ENCODE results near the gene TMEM51.

The TMEM51 gene

DNA sequence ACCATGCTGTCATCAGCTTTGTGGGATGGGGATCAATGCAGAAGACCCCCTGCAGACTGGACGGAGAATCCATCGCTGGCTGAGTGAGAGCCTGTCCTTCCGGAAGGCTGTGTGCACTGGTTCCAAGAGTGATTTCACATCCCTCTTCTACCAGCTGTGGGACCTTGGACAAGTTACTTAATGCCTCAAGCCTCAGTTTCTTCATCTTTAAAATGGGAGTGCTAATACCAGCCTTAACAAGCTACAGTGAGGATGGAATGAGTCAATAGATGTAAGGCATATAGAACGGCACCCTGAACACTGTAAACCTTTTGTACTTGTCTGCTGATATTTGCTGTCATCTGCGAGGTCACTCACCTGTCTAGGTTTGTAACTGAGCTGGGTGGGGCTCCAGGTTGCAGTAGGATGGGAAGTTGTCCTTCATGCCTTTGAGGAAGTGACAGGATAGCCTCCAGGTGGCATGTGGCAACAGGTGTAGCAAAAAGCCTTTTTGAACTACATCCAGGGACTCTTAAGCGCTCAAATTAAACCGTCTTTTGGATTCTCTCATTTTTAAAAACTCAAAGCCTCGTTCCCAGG is 27.5 kb downstream of the TMEM51 start:
- DNase-seq (ENCODE audit: low read depth): no peak
- TF ChIP-seq, protein P1, sequence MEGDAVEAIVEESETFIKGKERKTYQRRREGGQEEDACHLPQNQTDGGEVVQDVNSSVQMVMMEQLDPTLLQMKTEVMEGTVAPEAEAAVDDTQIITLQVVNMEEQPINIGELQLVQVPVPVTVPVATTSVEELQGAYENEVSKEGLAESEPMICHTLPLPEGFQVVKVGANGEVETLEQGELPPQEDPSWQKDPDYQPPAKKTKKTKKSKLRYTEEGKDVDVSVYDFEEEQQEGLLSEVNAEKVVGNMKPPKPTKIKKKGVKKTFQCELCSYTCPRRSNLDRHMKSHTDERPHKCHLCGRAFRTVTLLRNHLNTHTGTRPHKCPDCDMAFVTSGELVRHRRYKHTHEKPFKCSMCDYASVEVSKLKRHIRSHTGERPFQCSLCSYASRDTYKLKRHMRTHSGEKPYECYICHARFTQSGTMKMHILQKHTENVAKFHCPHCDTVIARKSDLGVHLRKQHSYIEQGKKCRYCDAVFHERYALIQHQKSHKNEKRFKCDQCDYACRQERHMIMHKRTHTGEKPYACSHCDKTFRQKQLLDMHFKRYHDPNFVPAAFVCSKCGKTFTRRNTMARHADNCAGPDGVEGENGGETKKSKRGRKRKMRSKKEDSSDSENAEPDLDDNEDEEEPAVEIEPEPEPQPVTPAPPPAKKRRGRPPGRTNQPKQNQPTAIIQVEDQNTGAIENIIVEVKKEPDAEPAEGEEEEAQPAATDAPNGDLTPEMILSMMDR (IDR thresholded peaks at IDR 0.05; ENCODE audit: insufficient read depth, low read depth, low read length, missing control alignments): no peak
- no peak overlapping the region for H3K4me3 ChIP-seq (ENCODE audit: low read depth, low read length)

DNA sequence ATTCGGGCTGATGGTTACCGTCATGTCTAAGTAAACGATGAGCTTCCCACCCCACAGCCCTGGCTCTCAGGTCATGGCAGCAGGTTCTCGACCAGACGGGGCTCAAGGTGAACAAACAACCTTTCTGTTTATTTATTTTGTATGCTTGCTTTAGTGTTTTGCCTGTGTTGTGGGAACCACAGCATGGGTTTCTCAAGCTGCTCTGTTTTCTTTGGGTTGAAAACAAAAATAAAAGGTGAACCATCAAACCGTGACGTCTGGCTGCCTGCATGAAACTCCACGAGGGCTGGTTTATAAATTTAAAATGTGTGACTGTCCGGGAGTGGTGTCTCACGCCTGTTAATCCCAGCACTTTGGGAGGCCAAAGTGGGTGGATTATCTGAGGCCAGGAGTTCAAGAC is 28.0 kb downstream of the TMEM51 start:
- peak; percentile 59 for DNase-seq (ENCODE audit: low read depth)
- no peak overlapping the region for H3K4me3 ChIP-seq (ENCODE audit: low read depth, low read length)
- TF ChIP-seq, protein P1 (IDR thresholded peaks at IDR 0.05; ENCODE audit: insufficient read depth, low read depth, low read length, missing control alignments): no peak

DNA sequence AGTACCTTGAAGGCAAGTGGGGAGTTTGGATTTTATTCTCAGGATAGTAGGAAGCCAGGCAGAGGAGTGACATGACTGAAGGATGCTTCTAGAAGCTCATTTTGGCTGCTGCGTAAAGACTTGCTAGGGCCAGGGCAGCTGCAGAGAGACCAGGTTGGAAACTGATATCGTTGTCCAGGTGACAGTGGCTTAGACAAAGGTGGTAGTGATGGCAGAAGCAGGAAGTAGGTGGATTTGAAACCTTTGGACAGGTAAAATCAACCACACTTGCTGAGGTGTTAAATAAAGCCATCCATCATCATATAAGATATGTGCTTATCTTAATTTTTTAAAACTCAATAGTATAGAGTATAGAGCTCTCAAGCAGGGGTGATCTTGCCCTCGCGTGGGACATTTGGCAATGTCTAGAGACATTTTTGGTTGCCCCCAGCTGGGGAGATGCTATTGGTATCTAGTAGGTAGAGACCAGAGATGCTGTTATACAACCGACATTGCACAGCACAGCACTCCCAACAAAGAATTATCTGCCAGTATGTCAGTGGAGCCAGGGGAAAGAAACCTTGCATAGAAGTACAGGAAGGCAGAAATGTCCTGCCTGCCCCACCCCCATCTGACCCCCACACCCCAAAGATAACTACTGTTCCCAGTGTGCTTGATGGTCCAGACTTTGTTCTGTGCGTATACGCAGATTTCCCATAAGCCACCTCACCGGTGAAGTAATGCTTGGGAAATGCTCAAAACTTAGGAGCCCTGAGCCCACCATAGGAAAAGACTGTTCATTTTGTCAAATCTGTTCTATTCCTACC is 31.1 kb downstream of the TMEM51 start:
- H3K4me3 ChIP-seq (ENCODE audit: low read depth, low read length): no peak overlapping the region
- DNase-seq (ENCODE audit: low read depth): no peak
- TF ChIP-seq, protein P1 (IDR thresholded peaks at IDR 0.05; ENCODE audit: insufficient read depth, low read depth, low read length, missing control alignments): no peak

DNA sequence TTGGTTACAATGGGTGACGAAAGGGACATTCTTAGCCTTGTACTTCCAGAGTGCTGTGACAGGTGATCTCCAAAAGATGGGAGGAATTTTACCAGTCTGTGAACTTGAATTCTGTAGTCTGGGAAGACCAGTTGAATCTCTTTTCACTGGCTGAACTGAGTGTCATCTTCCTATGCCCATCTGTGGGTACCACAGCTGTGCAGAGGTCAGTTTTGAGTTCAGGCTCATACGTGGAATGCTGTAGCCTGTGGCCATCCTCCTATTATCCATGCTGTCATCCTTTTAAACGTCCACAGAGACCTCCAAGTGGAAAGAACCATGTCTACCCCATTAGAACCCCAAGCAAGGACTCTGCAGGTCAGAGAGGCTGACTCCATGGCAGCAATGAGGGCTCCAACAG is 32.1 kb downstream of the TMEM51 start:
- H3K4me3 ChIP-seq (ENCODE audit: low read depth, low read length): no peak overlapping the region
- TF ChIP-seq, protein P1 (IDR thresholded peaks at IDR 0.05; ENCODE audit: insufficient read depth, low read depth, low read length, missing control alignments): no peak
- no peak for DNase-seq (ENCODE audit: low read depth)

DNA sequence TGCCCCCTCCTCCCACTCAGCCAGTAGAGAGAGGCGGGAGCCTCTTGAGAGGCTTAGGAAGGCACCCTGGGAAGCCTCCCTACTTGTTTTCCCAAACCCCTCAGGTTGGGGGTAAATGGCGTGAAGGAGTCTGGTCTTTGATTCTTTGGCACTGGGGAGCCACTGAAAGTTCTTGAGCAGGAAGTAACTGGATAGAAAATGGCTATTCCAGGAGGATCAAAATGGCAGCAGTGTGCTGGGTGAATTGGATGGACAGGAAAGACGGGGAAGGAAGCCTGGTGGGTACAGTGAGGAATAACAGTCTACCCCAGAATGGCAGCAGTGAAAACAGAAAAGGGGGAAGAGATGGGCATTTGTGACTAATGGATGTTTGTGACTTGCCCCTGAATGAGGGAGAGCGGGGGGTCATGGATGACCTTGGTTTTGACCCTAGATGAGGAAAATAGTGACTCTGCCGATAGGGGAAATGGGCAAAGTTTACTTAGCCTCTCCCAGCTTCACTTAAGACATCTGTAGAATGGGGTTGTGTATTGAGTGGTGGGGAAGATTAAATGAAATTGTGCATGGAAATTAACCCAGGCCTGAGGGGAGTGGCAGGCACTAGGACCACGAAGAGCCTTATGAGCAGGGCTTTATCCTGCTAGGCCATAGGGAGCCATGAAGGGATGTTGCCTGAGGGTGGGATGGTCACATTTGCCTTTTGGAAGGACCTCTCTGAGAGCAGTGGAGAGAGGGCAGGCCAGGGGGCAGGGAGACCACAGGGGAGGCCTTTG is 32.7 kb downstream of the TMEM51 start:
- DNase-seq (ENCODE audit: low read depth): no peak
- TF ChIP-seq, protein P1 (IDR thresholded peaks at IDR 0.05; ENCODE audit: insufficient read depth, low read depth, low read length, missing control alignments): no peak
- no peak overlapping the region for H3K4me3 ChIP-seq (ENCODE audit: low read depth, low read length)

DNA sequence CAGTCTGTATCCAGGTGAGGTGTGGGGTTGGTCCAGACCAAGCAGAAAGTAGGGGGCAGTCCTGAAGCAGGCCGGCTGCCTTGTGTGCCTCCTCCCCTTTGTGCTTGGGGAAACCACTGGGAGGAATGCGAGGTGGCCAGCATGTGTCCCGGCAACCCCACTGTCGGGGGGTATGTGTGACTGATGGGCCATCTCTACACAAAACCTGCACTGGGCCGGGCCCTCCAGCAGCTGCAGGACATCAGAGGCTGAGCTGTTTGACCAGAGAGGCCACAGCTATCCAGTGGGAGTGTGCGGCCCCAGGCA is 33.3 kb downstream of the TMEM51 start:
- H3K4me3 ChIP-seq (ENCODE audit: low read depth, low read length): no peak overlapping the region
- TF ChIP-seq, protein P1 (IDR thresholded peaks at IDR 0.05; ENCODE audit: insufficient read depth, low read depth, low read length, missing control alignments): no peak

More for the DNA sequence above, 33.3 kb downstream of the TMEM51 start:
- DNase-seq (ENCODE audit: low read depth): no peak

Measured in GM12865 (cell line).